SJCRH30 (cell line): Measurements from ENCODE around the gene ATP6V1A. TPM values are rescaled to one million over a fixed set of nuclear protein-coding genes. Genes with fewer than 3 reads are reported as not detected.
A peak's percentile ranks its signal among the peaks of the same experiment; 100 is the strongest.

ENCODE experiments used
- DNase-seq, 2 experiments: peaks; one replicate each; pipeline ENCODE4 v3.0.0-alpha.2; 2015 to 2020
- H3K27ac ChIP-seq: fragments of 250-450 bp; sonication (Bioruptor Pico); 2 replicates; pipeline ENCODE4 v1.5.1; 2020; ENCODE audit warnings: mild to moderate bottlenecking, moderate library complexity
- H3K27me3 ChIP-seq: fragments of 250-450 bp; sonication (Bioruptor Pico); 2 replicates; pipeline ENCODE4 v1.5.1; 2020; ENCODE audit warnings: mild to moderate bottlenecking, moderate library complexity
- H3K36me3 ChIP-seq: fragments of 250-450 bp; sonication (Bioruptor Pico); 2 replicates; pipeline ENCODE4 v1.5.1; 2020; ENCODE audit warnings: mild to moderate bottlenecking, moderate library complexity
- H3K4me1 ChIP-seq: fragments of 250-450 bp; sonication (Bioruptor Pico); 2 replicates; pipeline ENCODE4 v1.5.1; 2020; ENCODE audit warnings: mild to moderate bottlenecking, moderate library complexity
- H3K4me3 ChIP-seq: fragments of 250-450 bp; sonication (Bioruptor Pico); 2 replicates; pipeline ENCODE4 v1.5.1; 2020; ENCODE audit warnings: mild to moderate bottlenecking, moderate library complexity
- H3K9me3 ChIP-seq: fragments of 250-450 bp; sonication (Bioruptor Pico); replicated peaks from 2 replicates; pipeline ENCODE4 v1.5.1; 2020; ENCODE audit warnings: mild to moderate bottlenecking, moderate library complexity
- total RNA-seq: library from RNA; depleted of rRNA; stranded (reverse); fragments of >200 nt; shearing (Covaris generic); gene quantifications from 2 replicates; pipeline ENCODE4 v1.2.3, GENCODE V29; 2014; rRNA removed

Gene ATP6V1A
- total RNA-seq: 43.0 and 47.5 TPM in 2 replicates

- H3K4me3 ChIP-seq: peak within 1 kb of the TSS; percentile 94
- DNase-seq: peak; percentile 91 to 96
- H3K27ac ChIP-seq: peak within 1 kb of the TSS; percentile 98
- H3K27me3 ChIP-seq: no peaks in the 10 kb centered on the region
- H3K4me1 ChIP-seq: peaks cover 4% of the 10 kb centered on the region; the same call in 1 of the 2 replicates
- H3K9me3 ChIP-seq: no peaks in the 10 kb centered on the region
- 0 out of 2 replicates have a peak, but pooled peaks cover 3% of the 10 kb centered on the region for H3K36me3 ChIP-seq
These were observed at the start of gene ATP6V1A for GRCh38 chr3:113746548-113747282. Gene ATP6V1A, plus strand, starts transcription at chr3:113747035. Its CDS starts 31,719 bp downstream, at chr3:113778754.

DNA sequence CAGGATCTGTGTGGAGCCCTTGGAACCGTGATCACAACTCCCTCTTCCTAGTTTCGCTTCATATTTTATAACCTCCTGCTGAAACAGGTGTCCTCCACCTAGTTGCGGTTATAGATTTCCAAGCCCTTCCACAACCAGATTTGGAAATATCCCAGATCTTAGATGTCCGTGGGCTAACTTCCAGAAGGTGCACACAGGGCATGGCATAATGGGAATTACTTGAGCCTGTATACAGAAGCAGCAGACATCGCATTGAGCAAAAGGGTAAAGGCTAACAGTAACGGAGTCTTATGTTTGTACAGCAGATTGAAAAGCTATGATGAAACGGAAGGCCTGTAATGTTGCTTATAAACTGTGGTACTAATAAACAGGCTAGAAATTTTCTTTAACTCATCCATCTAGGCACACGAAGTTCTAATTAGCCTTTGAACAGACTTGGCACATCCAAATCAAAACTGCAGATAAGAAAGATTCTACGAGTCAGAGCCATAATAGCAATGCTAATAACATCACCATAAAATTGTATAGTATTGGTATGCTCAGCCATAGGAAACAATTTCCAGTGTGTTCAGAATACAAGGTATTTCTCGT, 49.2 kb upstream of the ATP6V1A start:
- Histone ChIP-seq H3K27me3 (no peaks in the 10 kb centered on the region), H3K36me3 (no peaks in the 10 kb centered on the region), H3K27ac (no peak overlapping the region), H3K4me3 (peak overlapping the region; percentile 73), H3K9me3 (no peaks in the 10 kb centered on the region), H3K4me1 (0 out of 2 replicates have a peak, but pooled peaks cover 4% of the 10 kb centered on the region)
- peak in 1 of 2 experiments; percentile 12 for DNase-seq

DNA sequence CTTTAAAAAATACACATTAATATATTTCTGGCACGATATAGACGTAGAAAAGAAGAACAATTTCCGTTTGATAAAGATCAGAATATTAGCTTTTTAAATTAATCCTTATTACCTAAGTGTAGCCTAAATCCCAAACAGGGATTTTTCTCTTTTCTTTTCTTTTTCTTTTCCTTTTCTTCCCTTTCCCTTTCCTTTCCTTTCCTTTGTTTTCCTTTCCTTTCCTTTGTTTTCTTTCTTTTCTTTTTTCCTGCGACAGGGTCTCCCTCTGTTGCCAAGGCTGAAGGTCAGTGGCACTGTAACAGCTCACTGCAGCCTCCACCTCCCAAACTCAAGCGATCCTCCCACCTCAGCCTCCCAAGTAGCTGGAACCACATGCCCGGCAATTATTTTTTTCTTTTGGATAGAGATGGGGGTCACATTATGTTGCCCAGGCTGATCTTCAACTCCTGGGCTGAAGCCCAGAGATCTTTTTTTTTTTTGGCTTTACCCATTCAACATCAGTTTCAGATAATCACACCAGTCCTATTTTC, 48.6 kb upstream of the ATP6V1A start:
- no peak overlapping the region for H3K4me3 ChIP-seq
- no peak for DNase-seq
- H3K36me3 ChIP-seq: no peaks in the 10 kb centered on the region
- no peaks in the 10 kb centered on the region for H3K27me3 ChIP-seq
- 0 out of 2 replicates have a peak, but pooled peaks cover 4% of the 10 kb centered on the region for H3K4me1 ChIP-seq
- H3K9me3 ChIP-seq: no peaks in the 10 kb centered on the region
- H3K27ac ChIP-seq: no peak overlapping the region

DNA sequence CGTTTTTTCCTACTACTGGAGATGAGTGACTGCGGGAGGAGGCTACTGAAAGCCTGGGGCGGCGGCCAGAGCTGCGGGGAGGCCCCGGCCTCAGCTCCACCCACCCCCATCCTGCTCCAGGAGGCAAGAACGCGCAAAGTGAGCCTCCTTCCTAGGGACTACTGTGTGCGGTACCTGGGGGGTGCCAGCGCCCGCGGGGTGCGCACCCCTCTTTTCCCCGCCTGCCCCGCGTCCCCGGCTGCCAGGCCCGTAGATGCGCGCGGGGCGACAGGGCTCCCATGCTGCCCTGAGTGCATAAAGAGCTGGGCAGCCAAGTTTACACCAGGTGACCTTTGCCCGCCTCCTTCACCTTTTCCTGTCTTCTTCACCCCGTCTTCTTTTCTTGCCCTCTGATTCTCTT, 47.9 kb upstream of the ATP6V1A start:
- Histone ChIP-seq H3K4me1 (0 out of 2 replicates have a peak, but pooled peaks cover 4% of the 10 kb centered on the region), H3K4me3 (no peak overlapping the region), H3K27ac (no peak overlapping the region), H3K27me3 (no peaks in the 10 kb centered on the region), H3K9me3 (no peaks in the 10 kb centered on the region), H3K36me3 (no peaks in the 10 kb centered on the region)
- DNase-seq: no peak

DNA sequence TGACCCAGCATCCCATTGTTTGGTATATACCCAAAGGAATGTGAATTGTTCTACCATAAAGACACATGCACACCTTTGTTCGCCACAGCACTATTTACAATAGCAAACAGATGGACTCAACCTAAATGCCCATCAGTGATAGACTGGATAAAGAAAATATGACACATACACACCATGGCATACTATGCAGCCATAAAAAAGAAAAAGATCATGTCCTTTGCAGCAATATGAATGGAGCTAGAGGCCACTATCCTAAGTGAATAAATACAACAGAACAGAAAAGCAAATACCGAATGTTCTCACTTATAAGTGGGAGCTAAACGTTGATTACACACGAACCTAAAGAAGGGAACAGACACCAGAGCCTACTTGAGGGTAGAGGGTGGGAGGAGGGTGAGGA, 39.0 kb upstream of the ATP6V1A start:
- DNase-seq: no peak
- no peaks in the 10 kb centered on the region for H3K9me3 ChIP-seq
- H3K4me1 ChIP-seq: no peaks in the 10 kb centered on the region; the same call in 1 of the 2 replicates
- H3K27ac ChIP-seq: no peak overlapping the region
- H3K27me3 ChIP-seq: no peaks in the 10 kb centered on the region
- no peak overlapping the region for H3K4me3 ChIP-seq
- no peaks in the 10 kb centered on the region for H3K36me3 ChIP-seq

- Histone ChIP-seq H3K4me1 (no peaks in the 10 kb centered on the region; the same call in 1 of the 2 replicates), H3K27me3 (no peaks in the 10 kb centered on the region)
- no peak for DNase-seq
These were observed 34.7 kb upstream of the ATP6V1A start for GRCh38 chr3:113712129-113712528.

GRCh38 chr3:113714702-113715101, 32.1 kb upstream of the ATP6V1A start:
- Histone ChIP-seq H3K36me3 (peaks cover 9% of the 10 kb centered on the region), H3K9me3 (no peaks in the 10 kb centered on the region), H3K4me3 (no peak overlapping the region), H3K4me1 (no peaks in the 10 kb centered on the region; the same call in 1 of the 2 replicates), H3K27me3 (no peaks in the 10 kb centered on the region), H3K27ac (no peak overlapping the region)
- no peak for DNase-seq

More at GRCh38 chr3:113712129-113712528, 34.7 kb upstream of the ATP6V1A start:
- Histone ChIP-seq H3K36me3 (no peaks in the 10 kb centered on the region), H3K9me3 (no peaks in the 10 kb centered on the region), H3K4me3 (no peak overlapping the region), H3K27ac (no peak overlapping the region)

DNA sequence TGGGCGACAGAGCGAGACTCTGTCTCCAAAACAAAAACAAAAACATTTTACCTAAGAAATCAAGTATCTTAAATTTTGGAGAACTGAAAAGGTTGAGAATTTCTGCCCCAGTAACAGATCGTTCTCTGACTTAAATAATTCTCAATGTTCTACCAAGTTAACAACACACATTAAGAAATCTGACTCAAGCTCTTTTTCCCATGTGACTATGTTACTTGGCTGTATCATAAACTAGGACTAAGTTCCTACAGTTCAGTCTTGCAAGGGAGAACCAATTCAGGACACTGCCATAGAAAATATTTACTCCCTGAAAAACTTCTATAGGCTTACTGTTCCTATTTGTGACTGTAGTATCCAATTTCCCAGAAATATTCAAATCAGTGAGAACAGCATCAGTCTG, 29.5 kb upstream of the ATP6V1A start:
- H3K27me3 ChIP-seq: no peaks in the 10 kb centered on the region
- H3K4me1 ChIP-seq: no peaks in the 10 kb centered on the region; the same call in 1 of the 2 replicates
- H3K9me3 ChIP-seq: no peaks in the 10 kb centered on the region
- no peak overlapping the region for H3K27ac ChIP-seq
- peaks cover 30% of the 10 kb centered on the region for H3K36me3 ChIP-seq
- no peak for DNase-seq
- no peak overlapping the region for H3K4me3 ChIP-seq

DNA sequence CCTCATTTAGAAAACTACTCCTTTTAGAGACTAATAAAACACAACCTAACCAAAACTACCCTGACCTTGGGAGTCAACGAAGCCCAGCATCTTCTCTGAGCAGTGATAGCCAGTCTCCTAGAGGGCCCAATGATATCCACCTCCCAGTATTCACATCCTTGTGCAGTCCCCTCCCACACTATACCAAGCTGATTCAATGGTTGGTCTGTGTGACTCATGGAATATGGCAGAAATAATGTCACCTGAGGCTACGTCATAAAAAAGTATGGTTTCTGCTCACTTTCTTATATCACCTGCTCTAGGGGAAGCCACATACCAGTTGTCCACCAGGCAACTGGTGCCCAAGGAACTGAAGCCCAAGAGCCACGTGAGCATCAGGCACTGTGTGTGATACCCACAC, 29.0 kb upstream of the ATP6V1A start:
- no peak for DNase-seq
- no peak overlapping the region for H3K4me3 ChIP-seq
- no peak overlapping the region for H3K27ac ChIP-seq
- H3K4me1 ChIP-seq: no peaks in the 10 kb centered on the region
- H3K27me3 ChIP-seq: no peaks in the 10 kb centered on the region
- H3K9me3 ChIP-seq: no peaks in the 10 kb centered on the region
- peaks cover 34% of the 10 kb centered on the region for H3K36me3 ChIP-seq

DNA sequence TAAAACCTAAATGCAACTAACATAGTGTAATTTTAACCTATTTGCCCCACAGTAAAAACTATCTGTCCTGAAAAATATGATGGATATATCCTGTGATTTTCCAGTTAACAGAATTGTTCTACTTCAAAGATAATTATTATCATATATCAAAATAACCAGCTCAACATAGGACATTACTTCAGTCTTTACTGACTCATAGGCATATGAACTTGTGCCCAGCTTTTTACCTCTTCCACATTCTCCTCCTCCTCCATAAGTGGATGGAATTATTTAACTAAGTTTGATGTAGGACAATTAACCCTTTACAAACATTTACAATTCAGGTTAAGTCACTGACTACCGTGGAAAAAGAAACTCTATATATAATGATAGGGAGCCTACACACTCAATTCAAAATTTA, 27.5 kb upstream of the ATP6V1A start:
- no peak for DNase-seq
- peaks cover 49% of the 10 kb centered on the region for H3K36me3 ChIP-seq
- H3K27me3 ChIP-seq: no peaks in the 10 kb centered on the region
- H3K4me3 ChIP-seq: no peak overlapping the region
- no peak overlapping the region for H3K27ac ChIP-seq
- no peaks in the 10 kb centered on the region for H3K4me1 ChIP-seq
- no peaks in the 10 kb centered on the region for H3K9me3 ChIP-seq

DNA sequence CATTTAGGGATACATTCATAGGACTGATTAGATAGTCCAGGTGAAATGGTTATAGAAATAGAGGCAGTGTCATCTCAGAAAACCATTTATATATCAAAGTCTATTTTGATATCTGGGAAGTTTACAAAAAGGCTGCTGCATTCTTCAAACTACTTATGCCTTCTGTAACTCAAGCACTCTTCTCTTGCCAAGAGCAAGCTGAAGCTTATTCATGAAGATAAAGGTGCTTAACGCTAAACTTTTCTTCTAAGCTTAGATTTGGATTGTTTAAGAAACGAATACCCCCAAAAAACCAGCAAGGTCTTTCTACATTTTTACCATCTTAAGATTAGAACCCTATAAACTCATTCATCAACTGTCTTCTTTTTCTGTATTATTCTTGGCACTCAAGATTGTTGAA, 27.1 kb upstream of the ATP6V1A start:
- peaks cover 51% of the 10 kb centered on the region for H3K36me3 ChIP-seq

DNA sequence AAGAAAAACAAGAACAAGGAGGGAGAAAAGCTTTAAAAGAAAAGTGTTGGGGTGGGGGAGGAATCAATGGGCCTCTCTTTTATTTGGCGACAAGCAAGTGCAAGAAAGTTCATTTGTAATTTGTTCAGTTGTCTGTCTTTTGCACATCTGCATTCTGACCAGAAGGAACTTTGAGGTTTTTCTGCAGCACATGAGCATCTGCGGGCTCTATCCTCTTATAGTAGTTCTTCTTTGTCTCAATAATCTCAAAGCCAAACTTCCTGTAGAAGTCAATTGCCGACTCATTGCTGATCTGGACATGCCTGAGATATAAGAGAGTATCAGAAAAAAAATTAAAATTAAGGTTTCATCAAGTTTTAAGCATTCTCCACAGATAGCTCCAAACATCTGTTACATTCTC, 25.2 kb upstream of the ATP6V1A start:
- Histone ChIP-seq H3K4me3 (no peak overlapping the region), H3K27me3 (no peaks in the 10 kb centered on the region), H3K27ac (no peak overlapping the region), H3K9me3 (no peaks in the 10 kb centered on the region), H3K36me3 (peaks cover 58% of the 10 kb centered on the region), H3K4me1 (no peaks in the 10 kb centered on the region)
- DNase-seq: no peak

More for the DNA sequence above, 27.1 kb upstream of the ATP6V1A start:
- H3K27ac ChIP-seq: no peak overlapping the region
- no peaks in the 10 kb centered on the region for H3K4me1 ChIP-seq
- no peak for DNase-seq
- no peak overlapping the region for H3K4me3 ChIP-seq
- H3K27me3 ChIP-seq: no peaks in the 10 kb centered on the region
- H3K9me3 ChIP-seq: no peaks in the 10 kb centered on the region

DNA sequence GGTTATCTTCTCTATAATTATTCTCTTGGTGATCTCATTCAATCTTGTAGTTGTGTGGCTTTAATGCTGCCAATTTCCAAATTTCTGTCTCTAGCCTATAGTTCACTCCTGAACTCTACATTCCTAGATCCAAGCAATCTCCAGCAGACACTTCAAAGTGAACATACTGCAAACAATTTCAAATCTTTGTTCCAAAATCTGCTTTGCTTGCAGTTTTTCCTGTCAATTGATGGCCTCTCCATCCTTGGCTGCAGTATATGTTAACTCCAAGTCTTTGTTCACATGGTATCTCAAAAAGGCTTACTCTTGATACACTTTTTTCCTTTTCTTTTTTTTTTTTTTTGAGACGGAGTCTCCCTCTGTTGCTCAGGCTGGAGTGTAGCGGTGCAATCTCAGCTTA, 18.2 kb upstream of the ATP6V1A start:
- Histone ChIP-seq H3K9me3 (no peaks in the 10 kb centered on the region), H3K27ac (no peak overlapping the region), H3K36me3 (peaks cover 25% of the 10 kb centered on the region), H3K4me1 (no peaks in the 10 kb centered on the region), H3K27me3 (no peaks in the 10 kb centered on the region), H3K4me3 (no peak overlapping the region)
- DNase-seq: no peak

GRCh38 chr3:113730550-113730949, 16.3 kb upstream of the ATP6V1A start:
- Histone ChIP-seq H3K36me3 (peaks cover 12% of the 10 kb centered on the region; the same call in 1 of the 2 replicates), H3K9me3 (no peaks in the 10 kb centered on the region), H3K27ac (no peak overlapping the region), H3K4me1 (no peaks in the 10 kb centered on the region), H3K4me3 (no peak overlapping the region), H3K27me3 (no peaks in the 10 kb centered on the region)
- no peak for DNase-seq

- H3K4me1 ChIP-seq: no peaks in the 10 kb centered on the region
- no peaks in the 10 kb centered on the region for H3K27me3 ChIP-seq
- no peak overlapping the region for H3K27ac ChIP-seq
- H3K36me3 ChIP-seq: peaks cover 9% of the 10 kb centered on the region; the same call in 1 of the 2 replicates
- no peak for DNase-seq
- H3K4me3 ChIP-seq: no peak overlapping the region
- no peaks in the 10 kb centered on the region for H3K9me3 ChIP-seq
These were observed 15.1 kb upstream of the ATP6V1A start for GRCh38 chr3:113731694-113732093.
